ENCODE measurements around the gene ZNF771. TPM values are rescaled to one million over a fixed set of nuclear protein-coding genes. Genes with fewer than 3 reads are reported as not detected.
A peak's percentile ranks its signal among the peaks of the same experiment; 100 is the strongest.

Gene ZNF771
- 10 to 100 TPM in 3 of 4 donors, 1 to 10 TPM in 1; 9.1 to 29.5 (median 19.1) TPM for total RNA-seq

GRCh38 chr16:30407102-30407803 is at the start of gene ZNF771:
Gene ZNF771 (plus strand): TSS chr16:30407606. CDS start chr16:30408054, 448 bp downstream.
- H3K36me3 ChIP-seq: no peaks in the 10 kb centered on the region
- H3K9me3 ChIP-seq: no peaks in the 10 kb centered on the region
- H3K27ac ChIP-seq: peak within 1 kb of the TSS; percentile 51 to 72 (median 56)
- peak within 1 kb of the TSS; percentile 71 to 72 (median 72) for H3K4me3 ChIP-seq (replicated peaks in 1 of 3)
- H3K4me1 ChIP-seq: peaks cover 5 to 19% of the 10 kb centered on the region in 2 donors
- TF ChIP-seq POLR2A (IDR thresholded peaks at IDR 0.05): peak in 1 of 2 donors; percentile 63
- TF ChIP-seq, protein P1, sequence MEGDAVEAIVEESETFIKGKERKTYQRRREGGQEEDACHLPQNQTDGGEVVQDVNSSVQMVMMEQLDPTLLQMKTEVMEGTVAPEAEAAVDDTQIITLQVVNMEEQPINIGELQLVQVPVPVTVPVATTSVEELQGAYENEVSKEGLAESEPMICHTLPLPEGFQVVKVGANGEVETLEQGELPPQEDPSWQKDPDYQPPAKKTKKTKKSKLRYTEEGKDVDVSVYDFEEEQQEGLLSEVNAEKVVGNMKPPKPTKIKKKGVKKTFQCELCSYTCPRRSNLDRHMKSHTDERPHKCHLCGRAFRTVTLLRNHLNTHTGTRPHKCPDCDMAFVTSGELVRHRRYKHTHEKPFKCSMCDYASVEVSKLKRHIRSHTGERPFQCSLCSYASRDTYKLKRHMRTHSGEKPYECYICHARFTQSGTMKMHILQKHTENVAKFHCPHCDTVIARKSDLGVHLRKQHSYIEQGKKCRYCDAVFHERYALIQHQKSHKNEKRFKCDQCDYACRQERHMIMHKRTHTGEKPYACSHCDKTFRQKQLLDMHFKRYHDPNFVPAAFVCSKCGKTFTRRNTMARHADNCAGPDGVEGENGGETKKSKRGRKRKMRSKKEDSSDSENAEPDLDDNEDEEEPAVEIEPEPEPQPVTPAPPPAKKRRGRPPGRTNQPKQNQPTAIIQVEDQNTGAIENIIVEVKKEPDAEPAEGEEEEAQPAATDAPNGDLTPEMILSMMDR (IDR thresholded peaks at IDR 0.05): no peak
- peak; percentile 95 for DNase-seq
- 0% methylated on average over 26 to 27 of the region's 65 CpGs for WGBS, 2 donors
- intact Hi-C loops (cut with DNase I): no loop called here
- H3K27me3 ChIP-seq: no peaks in the 10 kb centered on the region

DNA sequence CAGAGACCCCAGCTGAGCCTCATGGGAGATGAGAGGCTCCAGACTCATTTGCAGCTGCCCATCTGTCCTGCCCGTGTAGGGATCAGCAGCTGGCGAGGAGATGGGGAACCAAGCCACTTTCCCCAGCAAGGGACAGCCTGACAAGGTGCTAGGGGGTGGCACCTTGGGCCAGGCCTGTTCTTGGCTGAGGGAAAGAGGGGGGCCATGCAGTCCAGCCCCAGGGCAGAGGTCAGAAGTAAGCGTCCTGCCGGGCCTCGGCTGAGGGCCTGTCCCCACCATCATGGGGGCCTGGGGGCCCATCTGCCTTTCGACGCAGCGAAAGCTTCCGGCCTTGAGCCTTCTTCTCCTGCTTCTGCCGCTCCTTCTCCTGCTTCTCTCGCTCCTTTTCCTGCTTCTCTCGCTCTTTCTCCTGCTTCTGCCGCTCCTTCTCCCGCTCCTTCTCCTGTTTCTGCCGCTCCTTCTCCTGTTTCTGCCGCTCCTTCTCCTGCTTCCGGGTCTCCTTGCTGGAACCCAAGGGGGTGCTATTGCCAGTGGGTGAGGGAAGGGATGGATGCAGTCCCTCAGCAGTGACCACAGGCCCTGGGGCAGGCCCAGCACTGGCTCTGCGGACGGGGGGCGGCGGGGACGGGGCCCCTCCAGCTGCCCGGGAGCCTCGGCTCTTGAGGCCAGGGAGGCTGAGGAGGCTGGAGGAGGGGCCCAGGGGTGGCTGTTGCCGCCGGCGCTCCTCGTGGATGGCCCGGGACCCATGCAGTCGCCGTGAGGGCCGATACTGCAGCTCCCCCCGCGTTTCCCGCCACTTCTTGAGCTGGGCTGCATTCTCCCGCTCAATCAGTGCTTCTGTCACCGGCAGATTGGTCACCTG is 49.5 kb upstream of the ZNF771 start:
- Histone ChIP-seq H3K27ac (no peak overlapping the region), H3K36me3 (peaks cover 30% of the 10 kb centered on the region in 2 donors), H3K4me1 (peaks cover 29% of the 10 kb centered on the region in 2 donors), H3K27me3 (no peaks in the 10 kb centered on the region), H3K4me3 (replicated peaks in 1 of 3) (no peak overlapping the region), H3K9me3 (no peaks in the 10 kb centered on the region)
- TF ChIP-seq POLR2A (IDR thresholded peaks at IDR 0.05): no peak
- TF ChIP-seq, protein P1 (IDR thresholded peaks at IDR 0.05): no peak
- DNase-seq: no peak
- WGBS, 2 donors: 91% methylated on average over 24 to 37 of the region's 37 CpGs
- intact Hi-C loops (cut with DNase I): no loop called here

GRCh38 chr16:30358577-30358936 is 48.8 kb upstream of the ZNF771 start:
- DNase-seq: no peak
- H3K9me3 ChIP-seq: no peaks in the 10 kb centered on the region
- no peaks in the 10 kb centered on the region for H3K27me3 ChIP-seq
- peaks cover 23% of the 10 kb centered on the region in 2 donors for H3K4me1 ChIP-seq
- intact Hi-C loops (cut with DNase I): no loop called here
- no peak overlapping the region for H3K27ac ChIP-seq
- no peak overlapping the region for H3K4me3 ChIP-seq (replicated peaks in 1 of 3)
- 97 to 100% methylated on average over 7 of the region's 9 CpGs for WGBS, 2 donors
- no peak for TF ChIP-seq POLR2A (IDR thresholded peaks at IDR 0.05)
- TF ChIP-seq, protein P1 (IDR thresholded peaks at IDR 0.05): no peak
- peaks cover 24% of the 10 kb centered on the region in 2 donors for H3K36me3 ChIP-seq

DNA sequence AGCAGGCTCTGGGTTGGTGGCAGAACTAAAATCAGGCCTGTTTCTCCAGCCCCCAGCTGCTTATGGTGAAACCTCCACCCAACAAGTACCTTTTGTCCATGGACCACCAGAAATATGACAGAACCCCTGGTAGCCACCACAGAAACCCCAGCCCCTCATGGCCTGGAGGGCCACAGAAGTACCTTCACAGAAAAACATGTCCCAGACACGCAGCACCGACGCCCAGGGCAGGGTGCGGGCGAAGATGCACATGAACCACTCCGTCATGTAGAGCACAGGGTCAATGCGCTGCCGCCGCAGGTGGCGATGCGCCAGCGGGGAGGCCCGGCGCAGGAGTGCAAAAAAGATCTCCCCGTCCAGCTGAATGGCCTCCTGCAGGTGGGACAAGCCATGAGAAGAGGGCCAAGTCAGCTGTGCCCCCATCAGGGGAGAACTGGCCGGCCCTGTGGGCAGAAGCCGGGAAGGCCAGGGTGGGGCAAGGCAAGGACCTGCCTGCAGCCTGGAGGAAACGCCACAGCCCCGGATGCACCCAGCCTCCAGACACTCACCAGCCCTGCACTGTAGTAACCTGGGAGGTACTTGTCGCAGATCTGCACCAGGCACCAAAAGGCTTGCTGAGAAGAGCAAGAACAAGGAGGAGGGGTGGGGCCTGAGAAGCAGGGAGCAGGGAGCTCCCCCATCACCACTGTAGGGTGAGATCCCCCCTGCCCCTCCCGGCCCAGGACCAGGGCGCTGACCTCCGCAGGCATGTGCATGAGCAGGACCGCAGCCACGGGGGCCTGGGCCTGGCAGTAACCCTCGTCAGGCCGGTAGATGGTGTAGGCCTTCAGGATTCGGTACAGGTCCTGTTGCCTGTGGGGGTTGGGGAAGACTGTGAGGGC is 48.2 kb upstream of the ZNF771 start:
- H3K27me3 ChIP-seq: no peaks in the 10 kb centered on the region
- H3K4me3 ChIP-seq (replicated peaks in 1 of 3): no peak overlapping the region
- TF ChIP-seq, protein P1 (IDR thresholded peaks at IDR 0.05): no peak
- peaks cover 21 to 23% of the 10 kb centered on the region in 2 donors for H3K36me3 ChIP-seq
- intact Hi-C loops (cut with DNase I): no loop called here
- H3K4me1 ChIP-seq: peaks cover 16% of the 10 kb centered on the region in 2 donors
- DNase-seq: no peak
- no peak overlapping the region for H3K27ac ChIP-seq
- H3K9me3 ChIP-seq: no peaks in the 10 kb centered on the region
- 92 to 95% methylated on average over 10 to 23 of the region's 28 CpGs for WGBS, 2 donors
